Brain microvascular endothelial cell (primary cell): ENCODE data around the gene PIH1D1.

Experiments
- DNase-seq: peaks from one replicate; pipeline ENCODE4 v3.0.0-alpha.2; 2020
- H3K27ac ChIP-seq: fragments of 250-450 bp; sonication (Bioruptor Pico); 2 replicates; pipeline ENCODE4 v1.5.1; 2020; ENCODE audit warnings: mild to moderate bottlenecking, moderate library complexity
- H3K27me3 ChIP-seq: fragments of 250-450 bp; sonication (Bioruptor Pico); replicated peaks from 2 replicates; pipeline ENCODE4 v1.5.1; 2020; ENCODE audit warnings: mild to moderate bottlenecking
- H3K36me3 ChIP-seq: fragments of 250-450 bp; sonication (Bioruptor Pico); replicated peaks from 2 replicates; pipeline ENCODE4 v1.5.1; 2020; ENCODE audit warnings: mild to moderate bottlenecking
- H3K4me3 ChIP-seq: 2 replicates; pipeline ENCODE4 v1.5.1; 2011; ENCODE audit warnings: low read depth, mild to moderate bottlenecking, control low read depth, low read length, moderate library complexity
- in situ Hi-C: cut with HindIII; loops from 2 replicates; pipeline ENCODE4 v1.10.0; 2017; ENCODE audit warnings: low sequenced_read_pairs, low pct_ligation_motif_present
- TF ChIP-seq, protein P1 (sequence below): IDR thresholded peaks from 2 replicates; pipeline ENCODE4 v1.5.1; 2011; ENCODE audit warnings: low read depth, mild to moderate bottlenecking, moderate library complexity, low read length, control low read depth, inconsistent platforms; ENCODE audit errors: missing control alignments

Gene PIH1D1

DNA sequence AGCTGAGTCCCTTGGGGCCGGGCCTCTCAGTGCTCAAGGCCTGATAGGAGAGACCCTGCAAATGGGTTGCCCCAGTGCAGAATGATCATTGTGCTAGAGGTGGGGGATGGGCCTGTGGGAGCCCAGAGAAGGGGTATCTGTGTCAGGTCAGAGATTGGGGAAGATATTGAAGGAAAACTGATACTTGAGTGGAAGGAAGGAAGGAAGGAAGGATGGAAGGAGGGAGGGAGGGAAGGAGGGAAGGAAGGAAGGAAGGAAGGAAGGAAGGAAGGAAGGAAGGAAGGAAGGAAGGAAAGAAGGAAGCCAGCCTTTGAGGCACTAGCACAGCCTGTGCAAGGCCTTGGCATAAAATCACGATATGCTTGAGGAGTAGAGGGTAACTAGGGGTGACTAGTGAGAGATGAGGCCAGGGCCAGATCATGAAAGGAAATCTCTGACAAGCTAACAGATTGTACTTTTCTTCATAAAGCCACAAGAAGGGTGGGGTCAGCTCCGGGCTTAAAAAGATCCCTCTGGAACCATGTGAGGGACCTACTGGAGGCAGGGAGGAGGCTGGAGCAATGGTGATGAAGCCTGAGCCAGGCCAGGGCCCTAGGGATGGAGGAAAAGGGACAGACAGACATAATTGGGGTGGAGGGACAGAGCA, 39.8 kb downstream of the PIH1D1 start:
- in situ Hi-C loops = no loop called here
- Histone ChIP-seq H3K36me3 (no peaks in the 10 kb centered on the region), H3K27ac (no peak overlapping the region), H3K27me3 (peaks cover 1% of the 10 kb centered on the region), H3K4me3 (no peak overlapping the region)
- TF ChIP-seq, protein P1, sequence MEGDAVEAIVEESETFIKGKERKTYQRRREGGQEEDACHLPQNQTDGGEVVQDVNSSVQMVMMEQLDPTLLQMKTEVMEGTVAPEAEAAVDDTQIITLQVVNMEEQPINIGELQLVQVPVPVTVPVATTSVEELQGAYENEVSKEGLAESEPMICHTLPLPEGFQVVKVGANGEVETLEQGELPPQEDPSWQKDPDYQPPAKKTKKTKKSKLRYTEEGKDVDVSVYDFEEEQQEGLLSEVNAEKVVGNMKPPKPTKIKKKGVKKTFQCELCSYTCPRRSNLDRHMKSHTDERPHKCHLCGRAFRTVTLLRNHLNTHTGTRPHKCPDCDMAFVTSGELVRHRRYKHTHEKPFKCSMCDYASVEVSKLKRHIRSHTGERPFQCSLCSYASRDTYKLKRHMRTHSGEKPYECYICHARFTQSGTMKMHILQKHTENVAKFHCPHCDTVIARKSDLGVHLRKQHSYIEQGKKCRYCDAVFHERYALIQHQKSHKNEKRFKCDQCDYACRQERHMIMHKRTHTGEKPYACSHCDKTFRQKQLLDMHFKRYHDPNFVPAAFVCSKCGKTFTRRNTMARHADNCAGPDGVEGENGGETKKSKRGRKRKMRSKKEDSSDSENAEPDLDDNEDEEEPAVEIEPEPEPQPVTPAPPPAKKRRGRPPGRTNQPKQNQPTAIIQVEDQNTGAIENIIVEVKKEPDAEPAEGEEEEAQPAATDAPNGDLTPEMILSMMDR = no peak
- DNase-seq = no peak

DNA sequence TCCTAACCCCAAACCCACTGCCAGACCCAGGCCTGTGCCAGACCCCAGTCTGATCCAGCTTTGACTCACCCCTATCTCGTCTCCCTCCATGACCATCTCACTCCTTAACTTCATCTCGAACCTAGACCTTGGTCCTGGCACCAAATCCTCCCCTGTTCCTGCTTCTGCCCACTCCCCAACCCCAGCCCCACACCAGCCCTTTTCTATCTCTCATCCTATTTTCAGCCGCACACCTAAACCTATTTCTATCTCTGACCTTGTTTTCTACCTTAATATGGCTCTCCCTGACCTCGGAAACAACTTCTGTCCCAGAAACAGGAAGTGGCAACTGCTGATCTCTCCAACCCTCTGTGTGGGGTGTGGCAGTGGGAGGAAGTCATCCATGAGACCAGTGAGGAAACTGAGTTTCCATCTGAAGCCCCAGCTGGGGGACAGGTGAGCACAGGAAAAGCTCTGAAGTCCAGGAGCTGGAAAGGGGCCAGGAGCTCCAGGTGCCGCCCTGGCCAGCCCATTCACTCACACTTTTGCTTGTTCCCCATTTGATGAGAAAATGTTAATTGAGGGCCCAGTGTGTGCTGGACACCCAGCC, 42.1 kb downstream of the PIH1D1 start:
- TF ChIP-seq, protein P1 = no peak
- Histone ChIP-seq H3K27me3 (no peaks in the 10 kb centered on the region), H3K27ac (no peak overlapping the region), H3K4me3 (no peak overlapping the region), H3K36me3 (no peaks in the 10 kb centered on the region)
- in situ Hi-C loops = no loop called here
- no peak for DNase-seq

DNA sequence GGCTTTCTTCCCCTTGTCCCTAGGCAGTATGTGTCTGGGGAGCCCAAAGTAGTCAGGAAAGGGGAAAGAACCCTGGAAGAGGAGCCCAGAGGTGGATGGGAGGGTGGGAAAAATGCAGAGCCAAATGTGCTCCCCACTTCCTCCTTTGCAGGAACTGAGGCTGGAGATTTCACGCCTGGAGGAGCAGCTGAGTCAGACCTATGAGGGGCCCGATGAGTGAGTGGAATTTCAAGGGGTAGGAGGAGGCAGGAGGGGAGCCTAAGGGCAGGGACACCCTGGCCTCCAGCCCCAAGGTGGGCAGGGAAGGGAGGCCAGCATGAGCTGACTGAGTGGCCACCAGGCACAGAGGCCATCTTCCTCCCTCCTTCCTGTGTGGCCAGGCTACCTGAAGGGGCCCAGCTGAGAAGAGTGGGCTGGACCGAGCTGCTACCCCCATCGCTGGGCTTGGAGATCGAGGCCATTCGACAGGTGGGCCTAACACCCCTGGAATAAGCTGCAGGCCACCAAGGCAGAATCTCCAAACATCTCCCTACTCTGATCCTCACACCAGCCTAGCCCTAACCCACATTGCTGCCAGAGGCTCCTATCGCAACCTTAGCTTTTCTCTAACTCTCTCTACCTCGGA, 42.7 kb downstream of the PIH1D1 start:
- Histone ChIP-seq H3K27ac (no peak overlapping the region), H3K36me3 (no peaks in the 10 kb centered on the region), H3K27me3 (no peaks in the 10 kb centered on the region), H3K4me3 (no peak overlapping the region)
- in situ Hi-C loops = no loop called here
- no peak for DNase-seq
- TF ChIP-seq, protein P1 = no peak

DNA sequence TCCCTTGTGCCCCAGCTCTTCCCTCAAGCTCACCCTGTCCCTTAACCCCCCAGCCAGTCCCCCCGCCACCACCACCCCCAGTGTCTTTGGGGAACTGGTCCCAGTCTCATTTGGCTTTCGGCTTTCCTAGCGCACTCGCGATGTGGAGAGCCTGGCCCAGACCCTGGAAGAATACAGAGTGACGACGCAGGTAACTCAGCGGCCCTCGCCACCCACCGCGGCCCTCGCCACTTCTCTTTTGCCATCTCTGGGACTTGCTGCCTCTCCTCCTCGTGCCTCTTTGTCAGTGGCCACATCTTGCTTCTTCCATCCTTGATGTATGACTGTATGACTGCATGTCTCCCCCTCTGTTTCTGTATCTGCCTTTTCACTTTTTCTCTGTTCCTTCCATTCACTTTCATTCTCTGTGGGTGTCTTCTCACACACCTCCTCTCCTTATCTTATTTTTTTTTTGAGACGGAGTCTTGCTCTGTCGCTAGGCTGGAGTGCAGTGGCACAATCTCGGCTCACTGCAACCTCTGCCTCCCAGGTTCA, 44.1 kb downstream of the PIH1D1 start:
- no peak overlapping the region for H3K27ac ChIP-seq
- in situ Hi-C loops = no loop called here
- no peak for DNase-seq
- no peak overlapping the region for H3K4me3 ChIP-seq
- no peaks in the 10 kb centered on the region for H3K27me3 ChIP-seq
- TF ChIP-seq, protein P1 = no peak
- no peaks in the 10 kb centered on the region for H3K36me3 ChIP-seq

DNA sequence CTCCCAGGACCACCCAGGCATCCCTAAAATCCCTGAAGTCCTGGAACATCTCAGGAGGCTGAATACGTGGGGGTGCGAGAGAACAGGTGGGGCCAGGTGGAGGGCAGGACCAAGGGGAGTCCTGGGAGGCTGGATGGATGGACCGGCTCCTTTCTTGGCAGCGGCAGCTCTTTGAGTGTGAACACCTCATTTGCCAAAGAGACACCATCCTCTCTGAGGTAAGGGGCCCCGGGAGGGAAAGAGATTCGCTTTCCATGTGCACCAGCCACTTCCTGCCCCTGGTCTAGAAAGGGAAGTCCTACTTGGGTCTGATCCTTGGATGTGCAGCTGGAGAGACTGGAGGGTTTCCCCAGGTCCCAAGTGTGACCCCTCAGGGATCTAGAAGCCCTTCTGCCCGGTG, 44.5 kb downstream of the PIH1D1 start:
- H3K27me3 ChIP-seq = no peaks in the 10 kb centered on the region
- in situ Hi-C loops = no loop called here
- no peaks in the 10 kb centered on the region for H3K36me3 ChIP-seq
- DNase-seq = no peak
- no peak overlapping the region for H3K4me3 ChIP-seq
- H3K27ac ChIP-seq = no peak overlapping the region
- TF ChIP-seq, protein P1 = no peak
